CD4-positive, alpha-beta memory T cell (primary cell): Measurements from ENCODE around the gene TET1. TPM values are rescaled to one million over a fixed set of nuclear protein-coding genes. Genes with fewer than 3 reads are reported as not detected.
"Not testable (repeated sequence)": the region's sequence is repeated elsewhere in the genome, so short reads cannot be mapped to it uniquely, and the experiment has no call there.

Experiments used
- CTCF ChIA-PET: fragments of 350-600 bp; sonication (Branson Sonifier 250); formaldehyde crosslinking; loops from one replicate; lab custom pipeline; 2021; ENCODE audit warnings: inconsistent platforms; ENCODE audit not compliant: partially characterized antibody; lab: Charles Lee
- POLR2A ChIA-PET: fragments of 350-600 bp; sonication (Branson Sonifier 250); formaldehyde crosslinking; loops from one replicate; lab custom pipeline; 2021; ENCODE audit not compliant: partially characterized antibody; lab: Charles Lee
- DNase-seq, 5 donors: peaks; one replicate each; pipeline versions ENCODE4 v3.0.0 to v3.0.0-alpha.2; 2020 to 2022; ENCODE audit warnings: mixed read lengths in 1 of 5
- H3K27ac ChIP-seq: one replicate; pipeline ENCODE4 v1.7.0; 2013; ENCODE audit warnings: low read depth, low read length
- H3K27me3 ChIP-seq: 2 replicates; pipeline ENCODE4 v1.7.0; 2013; ENCODE audit warnings: mild to moderate bottlenecking, low read length, moderate library complexity; ENCODE audit not compliant: insufficient read depth
- H3K36me3 ChIP-seq: 2 replicates; pipeline ENCODE4 v1.7.0; 2013; ENCODE audit warnings: mild to moderate bottlenecking, low read length, moderate library complexity; ENCODE audit not compliant: insufficient read depth
- H3K4me1 ChIP-seq: 2 replicates; pipeline ENCODE4 v1.7.0; 2013; ENCODE audit warnings: mild to moderate bottlenecking, low read length, moderate library complexity; ENCODE audit not compliant: insufficient read depth
- H3K4me3 ChIP-seq, 2 donors: one replicate each; pipeline ENCODE4 v1.7.0; 2013; ENCODE audit warnings: low read length in 2 of 2, mild to moderate bottlenecking in 1 of 2
- H3K9me3 ChIP-seq, 2 donors: one replicate each; pipeline ENCODE4 v1.7.0; 2013; ENCODE audit warnings: low read length in 2 of 2, control low read depth in 1 of 2; ENCODE audit not compliant: control insufficient read depth in 1 of 2
- H3K27ac Mint-ChIP-seq, 7 donors: one replicate each; pipeline ENCODE4 v1.8.0; 2020 to 2021; ENCODE audit warnings: mixed read lengths in 7 of 7, mild to moderate bottlenecking in 6 of 7, inconsistent platforms in 3 of 7, moderate library complexity in 3 of 7
- H3K27me3 Mint-ChIP-seq, 2 donors: one replicate each; pipeline ENCODE4 v1.8.0; 2020 to 2021; ENCODE audit warnings: mixed read lengths in 2 of 2
- H3K36me3 Mint-ChIP-seq, 2 donors: one replicate each; pipeline ENCODE4 v1.8.0; 2020 to 2021; ENCODE audit warnings: mixed read lengths in 2 of 2, inconsistent platforms in 1 of 2, mild to moderate bottlenecking in 1 of 2
- H3K4me1 Mint-ChIP-seq, 4 donors: one replicate each; pipeline ENCODE4 v1.8.0; 2020 to 2021; ENCODE audit warnings: mixed read lengths in 4 of 4, mild to moderate bottlenecking in 1 of 4
- H3K4me3 Mint-ChIP-seq, 8 donors: one replicate each; pipeline ENCODE4 v1.8.0; 2020 to 2021; ENCODE audit warnings: mixed read lengths in 8 of 8, mild to moderate bottlenecking in 7 of 8, moderate library complexity in 6 of 8, inconsistent platforms in 3 of 8
- H3K9me3 Mint-ChIP-seq, 8 donors: one replicate each; pipeline ENCODE4 v1.8.0; 2020 to 2021; ENCODE audit warnings: mixed read lengths in 8 of 8, mild to moderate bottlenecking in 5 of 8, inconsistent platforms in 3 of 8, moderate library complexity in 1 of 8
- intact Hi-C: fragments of 100-400 bp; cut with micrococcal nuclease; formaldehyde crosslinking; loops from one replicate; pipeline ENCODE4 v1.15.1; 2023
- polyA plus RNA-seq, 2 donors: library from polyadenylated mRNA; unstranded; fragments of 300-500 nt; fragmentation: Illumina TruSeq; gene quantifications; one replicate each; pipeline ENCODE4 v1.2.3, GENCODE V29; 2021
- total RNA-seq, 2 experiments: library from RNA; stranded (reverse); gene quantifications; one replicate each; pipeline ENCODE4 v1.2.3, GENCODE V29; 2021

The TET1 gene
- total and polyA plus RNA-seq, 4 experiments from 2014 or later, result 0.71 to 1.5 (median 1.2) TPM

DNA sequence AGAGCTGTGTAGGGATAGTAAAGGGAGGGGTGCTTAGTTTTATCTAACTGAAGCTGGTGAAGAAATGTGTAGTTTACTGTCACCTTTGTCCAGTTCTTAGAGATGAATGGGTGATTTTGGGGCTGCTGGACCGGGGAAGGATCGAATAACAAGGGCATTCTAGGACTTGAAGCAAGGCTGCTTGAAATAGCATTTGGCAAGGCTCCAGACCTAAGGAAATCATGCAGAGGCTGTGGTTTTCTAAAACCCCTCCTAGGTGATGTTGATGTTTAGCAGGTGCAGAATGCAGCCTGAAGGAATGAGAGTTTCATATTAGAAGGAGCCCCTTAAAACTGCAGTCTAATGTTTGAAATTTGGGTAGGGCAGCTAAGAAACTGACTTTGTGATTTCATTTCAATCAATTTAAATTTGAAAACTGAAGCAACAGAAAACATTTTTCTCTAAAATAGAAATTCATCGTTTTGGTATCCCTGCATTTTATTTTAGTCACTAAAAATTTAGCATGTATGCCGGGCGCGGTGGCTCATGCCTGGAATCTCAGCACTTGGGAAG is 68.5 kb downstream of the TET1 start:
- peak in 4 of 5 donors; percentile 28 to 42 (median 36) for DNase-seq
- Histone ChIP-seq H3K9me3 (no peaks in the 10 kb centered on the region), H3K4me1 (peaks cover 26% of the 10 kb centered on the region), H3K36me3 (no peaks in the 10 kb centered on the region), H3K4me3 (no peak overlapping the region), H3K27me3 (no peaks in the 10 kb centered on the region), H3K27ac (no peak overlapping the region)
- CTCF ChIA-PET, result interaction anchor here (0.9 kb wide), 1 partner anchor 78 kb away, joined by 3 read pairs; no protein-coding TSS in a partner anchor
- POLR2A ChIA-PET, result interaction anchor here (1.1 kb wide), 1 partner anchor 28 kb away, joined by 3 read pairs; no protein-coding TSS in a partner anchor
- peak overlapping the region in 7 of 8 donors; percentile 4 to 70 (median 28) for H3K4me3 Mint-ChIP-seq
- peaks cover 0 to 2% of the 10 kb centered on the region in 2 donors for H3K36me3 Mint-ChIP-seq
- peaks cover 0 to 1% (median 0%) of the 10 kb centered on the region in 8 donors for H3K9me3 Mint-ChIP-seq
- H3K27me3 Mint-ChIP-seq, result no peaks in the 10 kb centered on the region
- peak overlapping the region in 3 of 7 donors; percentile 8 to 57 (median 23) for H3K27ac Mint-ChIP-seq
- intact Hi-C loops, result no loop called here
- peaks cover 24 to 34% (median 30%) of the 10 kb centered on the region in 4 donors for H3K4me1 Mint-ChIP-seq

DNA sequence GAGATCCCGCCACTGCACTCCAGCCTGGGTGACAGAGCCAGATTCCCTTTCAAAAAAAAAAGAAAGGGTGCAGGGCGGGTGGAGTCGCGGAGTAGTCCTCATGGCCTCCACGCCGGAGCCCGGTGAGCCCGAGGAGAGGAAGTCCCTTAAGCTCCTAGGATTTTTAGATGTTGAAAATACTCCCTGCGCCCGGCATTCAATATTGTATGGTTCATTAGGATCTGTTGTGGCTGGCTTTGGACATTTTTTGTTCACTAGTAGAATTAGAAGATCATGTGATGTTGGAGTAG is 72.1 kb downstream of the TET1 start:
- H3K9me3 ChIP-seq, H3K27me3 Mint-ChIP-seq, H3K36me3 Mint-ChIP-seq, DNase-seq, H3K4me3 ChIP-seq, H3K4me3 Mint-ChIP-seq, H3K27ac ChIP-seq, H3K36me3 ChIP-seq, intact Hi-C loops, H3K27me3 ChIP-seq, POLR2A ChIA-PET, H3K9me3 Mint-ChIP-seq, CTCF ChIA-PET: not testable (repeated sequence)
- H3K4me1 ChIP-seq, result peaks cover 12% of the 10 kb centered on the region
- H3K27ac Mint-ChIP-seq, result peak overlapping the region in 1 of 7 donors; percentile 29
- peaks cover 14 to 18% (median 18%) of the 10 kb centered on the region in 4 donors for H3K4me1 Mint-ChIP-seq

DNA sequence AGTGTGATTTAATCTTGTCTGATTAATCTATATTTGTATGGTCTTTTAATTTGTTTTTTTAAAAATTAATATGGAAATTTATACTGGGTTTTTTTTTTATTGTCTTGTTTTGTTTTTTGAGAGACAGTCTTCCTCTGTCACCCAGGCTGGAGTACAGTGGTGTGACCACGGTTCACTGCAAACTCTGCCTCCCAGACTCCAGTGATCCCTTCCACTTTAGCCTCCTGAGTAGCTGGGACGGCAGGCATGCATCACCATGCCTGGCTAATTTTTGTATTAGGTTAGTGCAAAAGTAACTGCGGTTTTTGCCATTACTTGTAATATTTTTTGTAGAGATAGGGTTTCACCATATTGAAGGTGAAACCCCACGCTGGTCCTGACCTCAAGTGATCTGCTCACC is 73.1 kb downstream of the TET1 start:
- Histone ChIP-seq H3K27ac (no peak overlapping the region), H3K36me3 (no peaks in the 10 kb centered on the region), H3K9me3 (no peaks in the 10 kb centered on the region), H3K27me3 (no peaks in the 10 kb centered on the region), H3K4me1 (peaks cover 8% of the 10 kb centered on the region), H3K4me3 (no peak overlapping the region)
- no peak for DNase-seq
- peaks cover 11 to 14% (median 14%) of the 10 kb centered on the region in 4 donors for H3K4me1 Mint-ChIP-seq
- ChIA-PET CTCF (no interaction called here), POLR2A (no interaction called here)
- intact Hi-C loops, result no loop called here
- H3K36me3 Mint-ChIP-seq, result peaks cover 0 to 2% of the 10 kb centered on the region in 2 donors
- H3K4me3 Mint-ChIP-seq, result no peak overlapping the region
- no peak overlapping the region for H3K27ac Mint-ChIP-seq
- peaks cover 0 to 1% (median 0%) of the 10 kb centered on the region in 8 donors for H3K9me3 Mint-ChIP-seq
- no peaks in the 10 kb centered on the region for H3K27me3 Mint-ChIP-seq

DNA sequence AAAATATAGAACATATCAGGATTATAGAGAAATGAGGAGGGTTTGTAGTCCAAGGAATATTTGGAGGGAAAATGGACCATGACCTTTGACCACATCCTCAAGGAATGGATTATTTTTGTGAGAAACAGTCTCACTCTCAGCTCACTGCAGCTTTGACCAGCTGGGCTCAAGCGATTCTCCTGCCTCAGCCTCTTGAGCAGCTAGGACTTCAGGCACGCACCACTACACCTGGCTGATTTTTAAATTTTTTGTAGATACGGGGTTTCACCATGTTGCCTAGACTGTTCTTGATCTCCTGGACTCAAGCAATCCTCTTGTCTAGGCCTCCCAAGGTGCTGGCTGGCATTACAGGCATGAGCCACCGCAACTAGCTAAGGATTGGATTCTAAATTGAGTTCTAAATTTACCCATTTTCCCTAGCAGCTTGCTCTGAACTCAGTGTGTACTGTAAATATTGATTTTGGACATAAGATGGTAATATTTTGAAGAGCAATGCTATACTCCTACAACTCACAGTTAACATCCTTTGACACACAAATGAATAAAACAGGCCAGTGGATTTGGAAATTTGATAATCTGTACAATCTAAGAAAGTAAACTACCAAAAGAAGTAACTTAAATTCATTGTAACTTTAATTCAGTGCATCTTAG is 73.8 kb downstream of the TET1 start:
- H3K9me3 ChIP-seq, result no peaks in the 10 kb centered on the region
- no peak overlapping the region for H3K4me3 ChIP-seq
- Mint-ChIP-seq H3K9me3 (peaks cover 0 to 1% (median 0%) of the 10 kb centered on the region in 8 donors), H3K27me3 (no peaks in the 10 kb centered on the region), H3K4me1 (peaks cover 5 to 8% (median 7%) of the 10 kb centered on the region in 4 donors), H3K36me3 (no peaks in the 10 kb centered on the region), H3K27ac (peak overlapping the region in 2 of 7 donors; percentile 19 to 30), H3K4me3 (no peak overlapping the region)
- H3K27ac ChIP-seq, result no peak overlapping the region
- DNase-seq, result no peak
- no peaks in the 10 kb centered on the region for H3K27me3 ChIP-seq
- intact Hi-C loops, result no loop called here
- H3K36me3 ChIP-seq, result no peaks in the 10 kb centered on the region
- ChIA-PET CTCF (interaction anchor here (1.0 kb wide), 1 partner anchor 30 kb away, joined by 3 read pairs; no protein-coding TSS in a partner anchor), POLR2A (no interaction called here)
- H3K4me1 ChIP-seq, result peaks cover 2% of the 10 kb centered on the region

DNA sequence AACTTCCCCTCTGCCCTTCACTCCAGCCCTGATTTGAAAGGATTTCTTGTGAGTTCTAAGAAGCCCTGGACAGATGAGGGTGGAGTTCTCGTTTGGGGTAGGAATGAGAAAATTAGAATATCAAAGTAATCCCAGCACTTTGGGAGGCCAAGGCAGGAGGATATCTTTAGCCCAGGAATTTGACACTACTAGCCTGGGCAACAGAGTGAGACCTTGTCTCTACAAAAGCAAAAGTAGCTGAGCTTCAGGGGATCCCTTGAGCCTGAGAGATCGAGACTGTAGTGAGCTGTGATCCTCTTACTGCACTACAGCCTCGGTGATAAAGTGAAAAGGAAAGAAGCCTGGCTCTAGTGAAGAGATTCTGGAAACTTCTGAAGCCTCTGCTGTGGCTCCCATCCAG is 76.2 kb downstream of the TET1 start:
- no peaks in the 10 kb centered on the region for H3K9me3 Mint-ChIP-seq
- no peak for DNase-seq
- no peaks in the 10 kb centered on the region for H3K27me3 ChIP-seq
- H3K4me1 Mint-ChIP-seq, result no peaks in the 10 kb centered on the region
- H3K4me1 ChIP-seq, result no peaks in the 10 kb centered on the region
- intact Hi-C loops, result no loop called here
- CTCF ChIA-PET, result no interaction called here
- H3K9me3 ChIP-seq, result no peaks in the 10 kb centered on the region
- H3K36me3 ChIP-seq, result no peaks in the 10 kb centered on the region
- no peaks in the 10 kb centered on the region for H3K36me3 Mint-ChIP-seq
- no peak overlapping the region for H3K4me3 ChIP-seq
- no peak overlapping the region for H3K27ac ChIP-seq
- H3K4me3 Mint-ChIP-seq, result no peak overlapping the region
- POLR2A ChIA-PET, result no interaction called here
- no peak overlapping the region for H3K27ac Mint-ChIP-seq
- H3K27me3 Mint-ChIP-seq, result no peaks in the 10 kb centered on the region

DNA sequence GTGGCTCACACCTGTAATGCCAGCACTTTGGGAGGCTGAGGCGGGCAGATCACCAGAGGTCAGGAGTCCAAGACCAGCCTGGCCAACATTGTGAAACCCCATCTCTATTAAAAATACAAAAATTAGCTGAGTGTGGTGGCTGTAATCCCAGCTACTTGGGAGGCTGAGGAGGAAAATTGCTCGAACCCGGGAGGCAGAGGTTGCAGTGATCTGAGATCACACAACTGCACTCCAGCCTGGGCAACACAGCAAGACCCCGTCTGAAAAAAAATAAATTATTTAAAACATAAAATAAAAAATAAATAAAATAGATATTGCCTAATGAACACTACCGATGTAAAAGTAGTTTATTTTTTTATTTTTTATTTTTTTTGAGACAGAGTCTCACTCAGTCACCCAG is 83.4 kb downstream of the TET1 start:
- CTCF ChIA-PET, H3K9me3 Mint-ChIP-seq, H3K4me3 ChIP-seq, intact Hi-C loops, H3K4me3 Mint-ChIP-seq, POLR2A ChIA-PET, H3K27ac Mint-ChIP-seq, DNase-seq, H3K27me3 ChIP-seq, H3K27ac ChIP-seq, H3K9me3 ChIP-seq, H3K4me1 ChIP-seq, H3K27me3 Mint-ChIP-seq, H3K36me3 ChIP-seq, H3K4me1 Mint-ChIP-seq: not testable (repeated sequence)
- peaks cover 14 to 16% of the 10 kb centered on the region in 2 donors for H3K36me3 Mint-ChIP-seq

DNA sequence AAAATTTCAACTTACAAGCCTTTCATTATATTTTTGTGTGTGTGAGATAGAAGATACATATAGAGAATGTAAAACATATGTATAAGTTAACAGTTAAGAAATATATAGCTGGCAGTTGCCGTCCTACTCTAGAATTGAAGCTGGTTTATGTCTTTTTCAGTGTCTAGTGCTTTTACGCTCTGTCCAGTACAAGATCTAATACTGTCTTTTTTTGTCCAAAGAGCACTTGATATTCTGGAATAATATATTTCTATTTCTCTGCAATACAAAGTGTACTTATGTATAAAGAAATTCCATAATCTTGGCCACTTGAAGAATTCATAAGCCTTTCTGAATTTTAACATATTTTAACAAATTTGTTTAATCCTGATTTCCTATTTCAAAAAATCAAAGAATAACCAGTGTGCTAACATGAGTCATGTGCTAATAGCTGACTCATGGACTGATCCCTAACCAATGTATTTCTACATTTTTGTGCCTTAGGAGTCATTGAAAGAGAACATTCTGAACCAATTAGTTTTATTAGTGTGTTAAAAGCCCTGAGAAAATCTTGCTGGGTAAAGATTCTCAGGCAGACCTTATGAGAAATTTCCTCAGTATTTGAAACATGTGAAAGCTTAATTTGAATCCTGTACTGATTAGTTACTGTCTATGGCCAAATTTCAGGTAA is 87.7 kb downstream of the TET1 start:
- Histone ChIP-seq H3K4me3 (no peak overlapping the region), H3K27ac (no peak overlapping the region), H3K4me1 (no peaks in the 10 kb centered on the region), H3K27me3 (no peaks in the 10 kb centered on the region), H3K36me3 (no peaks in the 10 kb centered on the region), H3K9me3 (no peaks in the 10 kb centered on the region)
- Mint-ChIP-seq H3K9me3 (peaks cover 0 to 2% (median 0%) of the 10 kb centered on the region in 8 donors), H3K27me3 (no peaks in the 10 kb centered on the region), H3K36me3 (peaks cover 16% of the 10 kb centered on the region in 2 donors), H3K27ac (no peak overlapping the region), H3K4me3 (no peak overlapping the region), H3K4me1 (peaks cover 0 to 6% (median under 1%) of the 10 kb centered on the region in 4 donors)
- CTCF ChIA-PET, result no interaction called here
- intact Hi-C loops, result no loop called here
- DNase-seq, result no peak
- POLR2A ChIA-PET, result no interaction called here
